Activated CD8-positive, alpha-beta memory T cell treated with anti-CD3 and anti-CD28 coated beads, Interleukin-2, amount 50 U/mL, for 48 hours (primary cell): ENCODE data around the gene OR6C70.
"Not testable (repeated sequence)": the region's sequence is repeated elsewhere in the genome, so short reads cannot be mapped to it uniquely, and the experiment has no call there.

Source experiments
- DNase-seq: peaks from one replicate; pipeline ENCODE4 v3.0.0-alpha.2; 2020

The OR6C70 gene

GRCh38 chr12:55470088-55470829 is at the start of gene OR6C70:
Gene OR6C70, minus strand, starts transcription at chr12:55470138. Its CDS starts 0 bp downstream, at chr12:55470138.
- no peak for DNase-seq

- no peak for DNase-seq
Observed at GRCh38 chr12:55516391-55516790, 46.5 kb upstream of the OR6C70 start.

- DNase-seq = no peak
Observed at GRCh38 chr12:55515696-55516095, 45.8 kb upstream of the OR6C70 start.

GRCh38 chr12:55501601-55502000 is 31.7 kb upstream of the OR6C70 start:
- DNase-seq = no peak

- no peak for DNase-seq
Observed at GRCh38 chr12:55499810-55500252, 29.9 kb upstream of the OR6C70 start.

GRCh38 chr12:55499231-55499630 is 29.3 kb upstream of the OR6C70 start:
- no peak for DNase-seq

GRCh38 chr12:55495490-55495889 is 25.6 kb upstream of the OR6C70 start:
- DNase-seq = no peak

GRCh38 chr12:55492078-55492477 is 22.1 kb upstream of the OR6C70 start, which contains the start of gene OR6C68:
Gene OR6C68, plus strand, starts transcription at chr12:55492378. Its CDS starts 0 bp downstream, at chr12:55492378.
- no peak for DNase-seq

- DNase-seq = not testable (repeated sequence)
Observed at GRCh38 chr12:55484284-55484683, 14.3 kb upstream of the OR6C70 start.

GRCh38 chr12:55479136-55479535 is 9.2 kb upstream of the OR6C70 start:
- not testable (repeated sequence) for DNase-seq

- no peak for DNase-seq
Observed at GRCh38 chr12:55472264-55472663, 2.3 kb upstream of the OR6C70 start.

- no peak for DNase-seq
Observed at GRCh38 chr12:55469291-55469690, 647 bp downstream of the OR6C70 start.

GRCh38 chr12:55467836-55468235 is 2.1 kb downstream of the OR6C70 start:
- DNase-seq = no peak

- not testable (repeated sequence) for DNase-seq
Observed at GRCh38 chr12:55464926-55465325, 5.0 kb downstream of the OR6C70 start.

GRCh38 chr12:55448825-55449224 is 21.1 kb downstream of the OR6C70 start:
- no peak for DNase-seq

GRCh38 chr12:55446326-55446725 is 23.6 kb downstream of the OR6C70 start:
- no peak for DNase-seq

GRCh38 chr12:55445357-55445756 is 24.6 kb downstream of the OR6C70 start:
- DNase-seq = no peak

GRCh38 chr12:55443776-55444175 is 26.2 kb downstream of the OR6C70 start, which contains the start of gene OR6C2:
Gene OR6C2, plus strand, starts transcription at chr12:55444076. Its CDS starts 8,138 bp downstream, at chr12:55452214.
- no peak for DNase-seq

- not testable (repeated sequence) for DNase-seq
Observed at GRCh38 chr12:55441233-55441632, 28.7 kb downstream of the OR6C70 start.

- DNase-seq = no peak
Observed at GRCh38 chr12:55428331-55429243, 41.4 kb downstream of the OR6C70 start.

- DNase-seq = no peak
Observed at GRCh38 chr12:55425954-55426353, 44.0 kb downstream of the OR6C70 start, which contains the start of gene OR6C76. Gene OR6C76, plus strand, starts transcription at chr12:55426254. Its CDS starts 0 bp downstream, at chr12:55426254.

GRCh38 chr12:55420307-55420962 is 49.5 kb downstream of the OR6C70 start:
- no peak for DNase-seq
